GM21528 (cell line): ENCODE results near the gene CCDC88C.

Experiments
- ATAC-seq: cut with Tn5 transposase; IDR thresholded peaks from one replicate; pipeline ENCODE4 v1.9.1; 2021; ENCODE audit warnings: mild to moderate bottlenecking, moderate library complexity; ENCODE audit not compliant: unreplicated experiment, low FRiP score

Gene CCDC88C

DNA sequence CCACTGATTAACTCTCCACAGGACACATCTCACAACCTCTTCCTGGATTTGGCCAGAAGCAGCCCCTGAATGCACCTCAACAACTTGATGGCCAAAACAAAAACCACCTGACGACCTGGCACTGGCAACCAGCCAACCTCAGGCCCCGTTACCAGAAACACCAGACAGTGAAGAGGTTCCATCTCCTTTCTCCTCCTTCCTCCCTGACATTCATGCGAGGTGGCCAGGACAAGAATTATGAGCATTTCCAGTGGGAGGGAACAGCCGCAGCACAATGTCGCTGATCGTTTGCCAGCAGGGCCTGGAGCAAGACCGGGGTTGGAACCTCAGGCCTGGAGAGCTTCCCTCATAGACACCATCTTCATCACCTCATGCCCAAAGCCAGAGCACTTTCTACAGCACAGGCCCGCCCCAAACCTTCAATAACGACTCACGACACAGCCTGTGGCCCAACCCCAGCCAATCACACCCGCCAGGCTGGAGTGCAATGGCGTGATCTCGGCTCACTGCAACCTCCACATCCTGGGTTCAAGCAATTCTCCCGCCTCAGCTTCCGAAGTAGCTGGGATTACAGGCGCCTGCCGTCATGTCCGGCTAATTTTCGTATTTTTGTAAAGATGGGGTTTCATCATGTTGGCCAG, 48.7 kb downstream of the CCDC88C start:
- ATAC-seq: no peak

DNA sequence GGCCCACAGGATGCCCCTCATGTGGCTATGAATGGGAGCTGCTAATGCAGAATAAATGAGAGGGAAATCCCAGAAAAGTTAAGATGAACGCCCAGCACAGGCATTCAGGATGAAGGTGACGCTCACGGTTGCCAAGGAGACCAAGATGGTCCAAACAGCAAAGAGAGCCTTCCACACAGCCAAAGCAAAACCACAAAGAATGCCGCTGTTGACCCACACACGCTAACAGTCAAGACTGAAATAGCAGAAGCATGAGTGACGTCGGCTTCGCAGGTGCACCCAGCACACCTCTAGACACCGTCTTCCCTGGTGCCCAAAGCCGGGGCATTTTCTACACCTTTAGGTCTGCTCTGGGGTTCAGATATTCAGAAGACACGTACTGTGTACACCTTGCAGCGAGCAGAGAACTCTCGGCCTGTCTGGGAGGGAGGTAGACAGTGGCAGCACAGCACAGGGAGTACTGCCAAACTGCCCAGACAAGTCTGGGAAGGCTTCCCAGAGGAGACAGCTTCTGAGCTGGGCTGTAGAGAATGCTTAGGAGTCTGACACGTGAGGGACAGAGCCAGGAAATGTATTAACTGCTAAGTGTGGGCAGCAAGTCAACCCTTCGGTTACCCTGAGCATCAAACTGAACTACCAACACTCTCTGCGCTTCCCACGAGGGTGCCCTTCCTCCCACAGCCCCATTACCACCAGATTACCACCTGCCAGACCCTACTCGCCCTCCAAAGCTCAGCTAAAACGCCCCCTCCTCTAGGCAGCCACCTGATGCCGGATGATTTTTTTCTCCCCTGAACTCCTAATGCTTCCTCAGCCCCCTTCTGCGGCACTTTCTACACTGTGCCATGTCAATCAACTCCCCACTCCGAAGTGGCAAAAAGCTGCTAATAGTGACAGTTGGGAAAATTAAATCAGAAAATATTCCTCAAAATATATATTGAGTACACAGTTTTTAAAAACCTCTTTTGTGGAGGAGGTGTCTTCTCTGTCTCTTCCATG, 50.1 kb downstream of the CCDC88C start:
- peak; percentile 67 for ATAC-seq

DNA sequence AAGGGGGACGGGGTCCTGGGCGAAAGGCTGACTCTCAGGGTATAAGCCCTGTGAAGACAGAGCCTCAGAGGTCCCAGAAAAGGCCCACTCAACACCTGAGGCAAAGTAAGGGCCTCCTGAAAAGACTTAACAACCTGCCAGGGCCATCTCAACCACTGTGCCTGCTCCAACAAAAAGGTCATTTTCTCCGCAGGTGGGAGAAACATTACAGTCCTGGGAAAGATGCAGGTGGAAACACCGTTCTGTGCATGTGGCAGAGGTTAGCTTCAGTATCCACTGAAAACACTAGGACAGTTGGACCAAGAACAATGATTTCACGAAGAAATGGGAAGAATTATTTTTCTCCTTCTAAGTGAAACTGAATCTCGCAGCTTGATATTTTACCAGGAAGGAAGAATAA, 50.9 kb downstream of the CCDC88C start:
- no peak for ATAC-seq

DNA sequence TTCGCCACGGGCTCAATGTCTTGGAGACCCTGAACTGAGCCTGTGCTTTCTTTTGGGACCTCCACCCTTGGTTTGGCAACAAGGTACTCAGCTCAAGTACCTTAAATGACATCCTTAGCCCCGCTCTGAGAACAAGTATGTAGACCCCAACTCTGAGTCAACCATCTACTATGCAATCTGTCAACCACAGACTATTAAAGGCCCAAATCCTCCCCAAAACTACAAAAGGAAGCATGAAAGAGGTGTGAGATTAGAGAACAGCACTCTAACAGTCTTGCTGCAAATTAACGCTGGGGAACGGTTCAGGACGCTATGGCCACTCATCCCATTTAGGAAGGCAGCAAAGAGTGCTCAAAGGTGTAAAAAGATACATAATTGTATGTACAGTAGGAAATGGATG, 52.1 kb downstream of the CCDC88C start:
- no peak for ATAC-seq

DNA sequence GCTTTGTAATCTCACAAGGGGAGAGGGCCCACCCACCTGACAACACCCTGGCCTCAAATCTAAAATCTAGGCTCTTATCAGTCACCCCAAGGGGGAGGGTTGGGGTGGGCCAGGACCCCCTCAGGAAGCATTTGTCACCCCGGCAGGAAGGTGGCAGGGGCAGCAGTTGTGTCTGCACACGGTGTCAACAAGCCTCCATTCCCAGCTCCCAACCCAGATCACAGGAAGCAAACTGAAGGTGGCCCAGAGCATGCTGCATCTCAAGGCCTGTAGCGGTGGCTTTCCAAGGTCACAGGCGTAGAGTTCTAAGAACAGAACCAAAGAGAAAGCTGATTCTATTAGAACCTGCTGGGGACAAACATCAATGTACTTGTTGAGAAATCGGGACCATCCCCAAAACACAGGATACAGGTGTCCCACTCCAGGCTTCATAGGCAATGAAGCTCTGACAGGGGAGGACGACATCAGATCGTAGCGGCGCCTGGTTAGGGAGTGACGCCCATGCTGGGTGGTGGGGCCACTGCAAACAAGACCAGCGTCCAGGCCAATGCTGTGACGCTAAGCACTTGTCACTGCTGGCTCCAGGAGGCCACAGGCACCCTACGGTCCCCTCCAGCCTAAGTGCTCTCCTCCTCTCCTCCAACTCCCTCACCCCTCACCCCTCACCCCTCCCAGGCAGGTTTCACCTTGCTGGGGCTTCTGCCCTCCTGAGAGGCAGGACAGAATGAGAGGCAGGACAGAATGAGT, 52.9 kb downstream of the CCDC88C start:
- no peak for ATAC-seq

DNA sequence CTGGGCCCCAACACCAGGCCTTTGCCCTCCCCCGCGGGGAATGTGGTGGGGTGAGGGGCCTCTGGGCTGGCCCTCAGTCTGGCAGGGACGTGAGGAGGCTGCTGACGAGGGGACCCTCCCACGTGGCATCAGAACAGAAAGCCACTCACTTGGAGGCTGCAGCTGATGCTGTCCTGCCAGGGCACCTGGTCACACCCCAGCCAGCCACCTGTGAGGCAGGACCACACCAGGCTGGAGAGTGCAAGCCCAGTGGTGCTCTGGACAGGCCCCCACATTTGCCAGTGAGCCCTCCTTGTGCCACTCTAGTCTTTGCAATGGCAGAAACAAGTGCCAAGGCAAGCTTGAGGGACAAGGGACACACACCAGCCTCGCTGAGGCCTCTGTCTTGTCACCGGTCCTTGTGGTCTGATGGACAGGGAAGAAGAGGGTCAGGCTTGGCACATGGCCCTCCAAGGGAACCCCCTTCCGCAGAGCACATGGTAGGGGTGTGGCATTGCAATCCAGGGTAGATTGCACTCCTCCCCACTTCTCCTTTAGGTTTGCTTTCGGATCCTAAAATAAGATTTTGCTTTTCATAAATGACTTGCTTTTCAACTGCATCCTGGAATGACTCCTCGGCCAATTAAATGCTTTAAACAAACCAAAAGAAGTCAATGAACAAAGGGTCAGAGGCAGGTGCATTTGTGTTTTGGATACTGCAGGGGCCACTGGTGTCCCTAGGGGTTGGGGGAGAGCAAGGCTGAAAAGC, 53.7 kb downstream of the CCDC88C start:
- peak; percentile 50 for ATAC-seq

DNA sequence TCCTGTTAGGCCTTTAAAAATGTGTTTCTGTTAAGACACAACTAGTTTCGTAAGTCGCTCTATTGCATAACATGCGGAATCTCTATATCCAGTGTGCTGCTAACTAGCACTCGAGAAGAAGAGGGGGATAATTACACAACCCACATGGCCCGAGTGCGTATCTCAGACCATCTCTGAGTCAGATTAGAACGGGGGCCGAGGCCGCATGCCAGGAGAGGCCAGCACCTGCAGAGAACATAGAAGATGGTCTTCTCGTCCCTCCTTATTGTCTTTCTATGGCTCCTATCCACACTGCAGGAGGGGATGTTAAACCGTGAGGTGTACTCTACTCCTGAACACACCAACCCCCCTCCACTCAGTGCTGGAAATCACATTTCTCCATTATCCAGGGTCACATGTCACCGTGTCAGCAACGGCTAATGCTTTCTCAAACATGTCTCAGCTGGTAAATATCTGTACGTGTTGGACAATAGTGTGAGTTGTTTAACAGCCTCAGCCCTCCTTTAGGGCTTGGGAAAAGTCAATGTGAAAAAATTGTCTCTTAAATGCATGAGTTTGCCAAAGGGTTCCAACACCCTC, 56.3 kb downstream of the CCDC88C start:
- no peak for ATAC-seq

DNA sequence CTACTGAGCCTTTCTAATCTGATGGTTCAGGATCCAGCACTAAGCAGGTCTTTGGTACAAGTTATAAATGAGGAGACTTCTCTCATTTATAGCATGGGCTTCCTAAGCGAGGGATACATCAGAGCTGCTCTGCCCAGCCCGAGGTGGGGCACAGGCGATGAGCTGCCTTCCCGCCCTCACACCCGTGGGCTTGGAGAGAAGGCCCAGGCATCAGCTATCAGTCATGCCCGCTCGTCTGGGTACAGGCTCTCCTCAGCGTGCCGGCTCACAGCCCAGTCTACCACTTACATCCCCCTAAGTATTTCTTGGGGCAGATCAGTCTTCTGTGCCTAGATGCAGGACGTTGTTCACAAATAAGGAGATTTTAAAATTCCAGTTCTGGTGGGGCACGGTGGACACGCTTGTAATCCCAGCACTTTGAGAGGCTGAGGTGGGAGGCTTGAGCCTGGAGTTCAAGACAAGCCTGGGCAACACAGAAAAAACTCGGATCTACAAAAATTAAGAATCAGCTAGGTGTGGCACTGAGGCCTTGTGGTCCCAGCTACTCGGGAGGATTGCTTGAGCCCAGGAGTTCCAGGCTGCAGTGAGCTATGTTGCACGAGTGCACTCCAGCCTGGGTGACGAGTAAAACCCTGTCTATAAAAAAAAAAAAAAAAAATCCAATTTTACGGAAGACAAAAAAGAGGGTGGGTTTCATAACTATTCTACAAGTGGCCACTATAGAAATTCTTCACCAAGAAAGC, 57.0 kb downstream of the CCDC88C start:
- ATAC-seq: no peak

DNA sequence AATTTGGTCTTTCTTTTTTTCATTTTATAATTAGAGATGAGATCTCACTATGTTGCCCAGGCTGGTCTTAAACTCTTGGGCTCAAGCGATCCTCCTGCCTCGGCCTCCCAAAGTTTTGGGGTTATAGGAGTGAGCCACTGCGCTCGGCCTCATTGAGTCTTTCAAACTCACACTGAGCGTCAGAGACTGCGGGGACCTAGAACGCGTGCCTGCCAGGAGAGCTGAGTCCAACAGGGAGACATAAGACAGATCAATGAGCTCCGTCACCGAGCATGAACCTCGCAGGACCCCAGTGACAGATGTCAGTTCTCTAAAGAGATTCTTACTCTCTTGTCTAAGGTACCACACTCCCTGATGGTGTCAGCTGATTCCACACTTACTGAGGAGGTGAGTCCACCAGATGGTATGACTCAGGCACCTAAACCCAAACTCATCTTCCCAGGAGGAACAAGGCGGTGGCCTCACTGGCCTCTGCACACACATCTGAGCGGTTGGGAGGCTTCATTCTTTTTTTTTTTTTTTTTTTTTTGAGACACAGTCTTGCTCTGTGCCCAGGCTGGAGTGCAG, 58.9 kb downstream of the CCDC88C start:
- no peak for ATAC-seq

DNA sequence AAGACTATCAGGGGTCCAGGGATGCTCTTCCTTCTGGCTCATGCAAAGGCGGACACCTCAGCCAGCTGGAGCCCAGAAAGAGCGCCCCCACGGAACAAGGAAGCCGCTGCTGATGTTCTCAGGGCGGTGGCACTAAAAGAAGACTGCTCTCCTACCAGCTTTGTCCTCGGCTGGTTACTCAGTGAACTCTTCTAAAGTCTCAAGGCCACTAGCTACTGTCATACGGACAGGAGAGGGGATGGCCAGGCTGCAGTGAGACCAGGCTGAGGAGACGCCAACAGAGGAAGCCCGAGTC, 59.6 kb downstream of the CCDC88C start:
- no peak for ATAC-seq

DNA sequence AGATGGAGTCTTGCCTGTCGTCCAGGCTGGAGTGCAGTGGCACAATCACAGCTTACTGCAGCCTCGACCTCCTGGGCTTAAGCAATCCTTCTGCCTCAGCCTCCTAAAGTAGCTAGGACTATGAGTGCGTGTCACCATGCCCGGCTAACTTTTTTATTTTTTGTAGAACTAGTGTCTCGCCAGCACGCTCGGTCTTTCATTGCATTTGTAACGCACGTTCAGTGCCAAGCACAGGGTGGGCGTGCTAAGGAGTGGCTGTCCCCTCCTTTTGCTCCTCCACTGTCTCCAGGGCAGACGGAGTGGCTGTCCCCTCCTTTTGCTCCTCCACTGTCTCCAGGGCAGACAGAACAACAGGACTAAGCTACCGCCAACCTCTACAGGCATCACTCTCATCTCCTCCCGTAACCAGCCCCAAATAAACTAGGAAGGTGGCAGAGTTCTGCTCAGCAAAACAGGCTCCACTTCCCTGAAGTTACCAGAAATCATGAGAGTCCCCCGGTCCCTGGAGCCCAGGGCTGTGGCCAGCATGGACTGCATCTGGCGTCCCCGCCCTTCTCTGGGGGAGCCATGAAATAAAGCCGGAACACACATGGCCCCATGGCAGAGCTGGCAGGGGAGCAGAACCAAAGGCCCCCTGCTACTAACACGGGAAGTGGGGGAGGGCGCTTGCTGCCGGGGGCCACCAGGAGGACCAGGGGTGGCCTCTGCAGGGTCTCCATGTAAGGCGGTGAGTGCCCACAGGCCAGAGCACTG, 60.2 kb downstream of the CCDC88C start:
- ATAC-seq: no peak

DNA sequence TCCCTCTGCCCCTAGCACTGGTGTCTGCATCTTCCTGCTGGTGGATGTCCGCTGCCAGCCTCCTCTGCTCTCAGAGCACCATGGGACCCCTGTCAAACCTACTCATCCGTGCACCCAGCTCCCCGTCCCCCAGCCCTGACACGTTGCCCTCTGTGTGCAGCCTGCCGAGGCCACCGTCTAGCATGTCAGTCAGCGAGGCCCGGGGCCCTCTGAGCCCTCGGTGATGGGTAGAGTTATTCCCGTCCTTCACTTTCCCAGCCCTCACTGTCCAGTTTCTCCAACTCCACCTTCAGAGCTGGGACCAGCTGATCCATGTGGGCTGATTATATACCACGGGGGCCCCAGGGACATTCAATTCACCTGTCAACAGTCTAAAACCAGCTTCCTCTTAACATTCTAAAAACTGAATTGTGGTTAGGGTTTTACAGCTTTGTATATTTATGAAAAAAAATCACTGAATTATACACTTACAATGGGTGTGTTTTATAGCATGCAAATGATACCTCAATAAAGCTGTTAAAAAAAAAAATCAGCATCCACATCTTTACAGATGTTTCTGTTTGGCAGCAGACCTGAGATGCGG, 61.3 kb downstream of the CCDC88C start:
- no peak for ATAC-seq

DNA sequence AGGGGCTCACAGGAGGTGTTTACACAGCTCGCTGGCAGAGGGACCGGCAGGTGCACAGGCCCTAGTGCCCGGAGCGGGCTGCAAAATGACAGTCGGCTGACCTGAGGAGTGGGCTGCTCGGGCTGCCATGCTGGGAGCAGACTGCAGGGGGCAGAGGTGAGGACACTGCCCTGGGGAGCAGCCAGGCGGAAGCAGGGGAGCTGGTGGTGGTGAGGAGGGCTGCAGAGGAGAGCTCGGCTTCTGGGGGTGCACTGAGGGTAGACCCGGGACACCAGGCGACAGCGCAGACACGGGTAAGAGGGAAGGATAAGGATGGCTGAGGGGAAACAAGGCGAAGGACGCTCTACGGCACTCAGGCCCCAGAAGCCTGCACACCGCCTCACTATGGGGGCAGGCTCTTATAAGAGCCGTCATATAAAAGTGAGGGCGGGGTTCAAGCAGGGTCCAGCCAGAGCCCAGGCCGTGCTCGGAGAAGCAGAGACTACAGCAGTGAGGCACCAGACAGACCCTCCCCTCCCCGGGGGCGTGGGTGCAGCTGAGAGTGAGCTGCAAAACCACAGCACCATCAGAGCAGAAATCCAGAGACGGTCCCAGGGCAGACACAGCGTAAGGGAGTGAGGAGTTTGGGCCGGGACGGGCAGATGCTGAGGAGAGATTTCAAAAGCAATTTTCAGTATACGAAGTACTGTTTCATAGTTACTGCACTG, 62.5 kb downstream of the CCDC88C start:
- ATAC-seq: no peak

DNA sequence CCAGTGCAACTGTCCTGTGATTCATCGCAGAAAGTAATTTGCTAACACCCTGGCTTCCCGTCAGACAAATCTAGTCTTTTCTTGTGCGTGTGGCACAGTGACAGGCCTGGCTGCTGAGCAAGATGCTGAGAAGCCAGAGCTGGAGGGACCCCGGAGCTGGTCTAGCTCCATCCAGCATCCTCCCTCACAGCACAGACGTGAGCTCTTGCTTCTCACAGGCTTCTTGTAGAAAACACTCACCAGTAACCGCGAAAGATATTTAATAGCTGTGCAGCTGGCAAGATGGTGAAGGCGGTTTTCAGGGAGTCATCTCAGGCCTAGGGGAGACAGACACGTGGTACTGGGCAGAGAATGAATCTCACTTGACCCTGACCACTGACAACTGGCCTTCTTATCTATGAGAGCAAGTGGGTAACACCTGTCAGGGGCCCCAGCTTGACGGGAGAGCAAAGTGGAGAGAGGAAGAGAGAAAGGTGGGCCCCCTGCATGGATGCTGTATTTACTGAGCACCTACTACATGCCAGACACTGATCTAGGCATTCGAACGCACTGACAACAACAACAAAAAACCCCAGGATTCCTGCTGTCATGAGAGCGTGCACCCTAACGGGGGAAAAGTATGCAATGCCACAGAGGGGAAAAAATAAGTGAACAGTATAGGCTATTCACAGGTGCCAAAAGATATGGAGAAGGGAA, 63.3 kb downstream of the CCDC88C start:
- no peak for ATAC-seq

DNA sequence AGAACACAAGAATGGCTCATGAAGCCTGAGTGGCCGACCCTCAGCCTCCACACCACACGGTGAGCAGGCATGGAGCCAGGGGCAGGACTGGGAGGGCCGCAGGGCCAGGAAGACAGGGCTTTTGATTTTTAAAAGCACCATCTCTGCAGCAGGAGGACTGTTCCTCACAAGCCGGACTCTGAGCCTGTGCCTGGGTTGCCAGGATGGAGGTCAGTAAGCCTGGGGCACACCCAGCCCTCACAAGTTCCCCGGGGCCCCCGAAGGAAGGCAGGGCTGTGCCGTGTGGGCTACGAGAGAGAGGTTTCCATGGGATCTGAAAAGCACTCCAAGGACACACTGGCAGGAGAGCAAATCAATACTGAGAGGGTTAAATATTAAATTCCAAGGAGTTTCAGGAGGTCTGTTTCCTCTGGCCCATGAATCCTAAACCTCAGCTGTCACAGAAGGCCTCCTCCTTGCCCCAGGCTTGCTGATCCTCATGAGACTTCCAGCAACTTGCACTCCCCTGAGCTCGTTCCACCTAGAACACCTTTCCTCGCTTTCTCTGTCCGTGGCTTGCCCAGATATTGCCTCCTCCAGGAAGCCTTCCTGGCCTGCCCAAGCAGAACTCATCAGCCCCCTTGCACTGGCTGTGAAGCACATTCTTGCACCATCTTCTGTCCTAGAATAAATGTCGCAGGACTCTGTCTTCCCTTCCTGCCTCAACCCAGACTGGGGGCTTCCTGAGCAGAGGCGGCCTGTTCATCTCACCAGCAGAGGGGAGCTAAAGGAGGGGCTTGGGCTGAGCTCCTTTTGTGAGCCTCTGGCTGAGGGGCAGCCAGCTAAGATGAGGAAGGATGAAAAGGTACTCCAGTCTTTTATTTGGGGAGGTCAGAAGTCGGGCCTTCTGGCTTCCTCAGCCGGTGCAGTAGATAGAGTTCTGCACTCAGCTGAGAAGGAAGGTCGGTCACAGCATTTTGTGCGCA, 64.6 kb downstream of the CCDC88C start:
- no peak for ATAC-seq

DNA sequence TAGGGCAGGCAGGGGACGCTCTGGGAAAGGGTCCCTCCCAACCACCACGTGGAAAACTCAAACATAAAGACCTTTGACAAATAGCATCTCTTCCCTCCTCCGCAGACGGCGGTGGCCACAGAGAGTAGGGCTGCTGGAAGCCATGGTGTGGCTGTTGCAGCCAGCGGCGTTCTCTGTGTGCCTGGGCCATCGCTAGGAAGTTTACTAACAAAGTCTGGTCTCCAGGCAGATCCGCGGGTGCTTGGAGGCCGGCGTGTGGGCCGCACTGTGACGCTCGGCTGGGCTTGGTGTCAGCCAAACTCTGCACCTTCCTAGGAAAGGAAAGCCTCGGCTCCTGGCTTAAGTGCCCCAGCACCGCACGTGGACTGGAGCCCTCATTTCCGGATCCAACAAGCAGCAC, 65.6 kb downstream of the CCDC88C start:
- ATAC-seq: no peak
